ENCODE results near the gene RASGRP3. TPM values are rescaled to one million over a fixed set of nuclear protein-coding genes. Genes with fewer than 3 reads are reported as not detected.
A peak's percentile ranks its signal among the peaks of the same experiment; 100 is the strongest.

The RASGRP3 gene
- total RNA-seq, 4 donors from 2014 or later, result 2.6 to 42.7 (median 8.6) TPM

- TF ChIP-seq POLR2A (IDR thresholded peaks at IDR 0.05) (no peak), CTCF (IDR thresholded peaks at IDR 0.05) (no peak)
- H3K27ac ChIP-seq, result peak overlapping the region; percentile 85 to 90
Measured at GRCh38 chr2:33477473-33478468, 1.3 kb downstream of the RASGRP3 start.

DNA sequence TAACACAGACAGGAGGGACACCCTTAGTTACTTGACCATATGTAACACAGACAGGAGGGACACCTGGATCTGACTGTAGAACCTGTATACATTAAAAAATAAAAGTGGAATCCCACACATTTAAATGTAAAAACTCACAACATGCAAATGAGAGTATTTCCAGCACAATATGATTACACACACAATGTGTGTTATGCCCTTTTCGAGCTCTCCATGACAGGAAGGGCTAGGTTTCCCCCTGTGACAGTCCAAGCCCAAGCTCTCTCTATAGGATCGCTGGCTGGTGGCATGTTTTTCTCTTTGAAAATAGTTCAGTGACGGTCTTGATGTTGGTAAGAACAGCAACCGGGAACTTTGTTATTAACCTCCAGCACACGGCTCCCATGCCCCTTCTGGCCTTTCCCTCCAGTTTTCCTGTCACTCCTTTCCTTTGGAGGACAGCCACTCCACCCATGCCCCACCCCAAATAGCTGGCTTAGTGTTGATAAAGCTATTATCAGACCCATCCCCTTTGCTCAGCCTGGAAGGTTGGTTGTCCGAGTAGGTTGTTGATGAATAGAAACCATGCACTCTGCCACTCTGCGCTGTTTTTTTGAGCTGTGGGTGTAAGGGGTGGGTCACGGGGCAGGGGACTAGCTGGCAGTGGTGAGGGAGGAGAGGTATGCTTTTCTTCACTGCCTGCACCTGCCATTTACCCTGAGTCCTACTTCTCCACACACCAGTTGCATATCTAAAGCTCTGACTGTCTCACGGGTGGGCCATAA is 2.7 kb downstream of the RASGRP3 start:
- TF ChIP-seq CTCF (IDR thresholded peaks at IDR 0.05), result no peak
- TF ChIP-seq POLR2A (IDR thresholded peaks at IDR 0.05), result no peak
- no peak overlapping the region for H3K4me3 ChIP-seq
- no peak overlapping the region for H3K27ac ChIP-seq
- no peak for DNase-seq
- H3K4me1 ChIP-seq, result peaks cover 0 to under 1% of the 10 kb centered on the region in 2 donors
- no peaks in the 10 kb centered on the region for H3K36me3 ChIP-seq
- intact Hi-C loops (cut with DNase I; ENCODE audit: low total_unique reads), result no loop called here
- H3K27me3 ChIP-seq, result no peaks in the 10 kb centered on the region
- no peaks in the 10 kb centered on the region for H3K9me3 ChIP-seq

More at GRCh38 chr2:33477473-33478468, 1.3 kb downstream of the RASGRP3 start:
- DNase-seq, result no peak
- Histone ChIP-seq H3K4me3 (no peak overlapping the region), H3K9me3 (no peaks in the 10 kb centered on the region), H3K36me3 (no peaks in the 10 kb centered on the region), H3K27me3 (no peaks in the 10 kb centered on the region), H3K4me1 (no peaks in the 10 kb centered on the region)
- intact Hi-C loops (cut with DNase I; ENCODE audit: low total_unique reads), result no loop called here

DNA sequence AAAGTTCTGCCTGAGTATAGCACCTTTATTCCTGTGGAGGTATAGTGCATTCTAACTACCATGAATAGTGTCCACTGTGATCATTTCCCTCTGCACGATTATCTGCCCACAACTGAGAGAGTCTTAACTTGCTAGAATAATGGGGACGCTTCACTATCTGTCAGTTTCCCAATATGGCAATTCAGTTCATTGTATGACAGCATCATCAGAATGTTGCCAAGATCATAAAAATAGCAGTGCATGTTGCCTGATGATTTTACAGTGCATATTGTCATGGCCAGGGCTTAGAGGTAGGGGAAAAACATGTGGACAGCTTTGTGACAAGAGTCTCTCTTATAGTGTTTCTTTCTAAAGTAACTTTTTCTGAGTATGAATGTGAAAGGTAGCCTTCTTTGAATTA is 6.1 kb downstream of the RASGRP3 start:
- Histone ChIP-seq H3K27ac (no peak overlapping the region), H3K27me3 (no peaks in the 10 kb centered on the region), H3K4me1 (peaks cover 0 to 5% of the 10 kb centered on the region in 2 donors), H3K36me3 (no peaks in the 10 kb centered on the region), H3K4me3 (no peak overlapping the region), H3K9me3 (no peaks in the 10 kb centered on the region)
- no peak for DNase-seq
- intact Hi-C loops (cut with DNase I; ENCODE audit: low total_unique reads), result no loop called here
- no peak for TF ChIP-seq POLR2A (IDR thresholded peaks at IDR 0.05)
- no peak for TF ChIP-seq CTCF (IDR thresholded peaks at IDR 0.05)

- Histone ChIP-seq H3K27ac (peak overlapping the region in 1 of 2 donors; percentile 35), H3K4me1 (peaks cover 0 to 5% of the 10 kb centered on the region in 2 donors), H3K27me3 (no peaks in the 10 kb centered on the region), H3K4me3 (no peak overlapping the region), H3K9me3 (no peaks in the 10 kb centered on the region), H3K36me3 (no peaks in the 10 kb centered on the region)
- no peak for DNase-seq
- intact Hi-C loops (cut with DNase I; ENCODE audit: low total_unique reads), result no loop called here
- TF ChIP-seq POLR2A (IDR thresholded peaks at IDR 0.05) (no peak), CTCF (IDR thresholded peaks at IDR 0.05) (no peak)
Measured at GRCh38 chr2:33484042-33484621, 7.7 kb downstream of the RASGRP3 start.

All from uterus (tissue), 4 donors.